HepG2 (cell line): Measurements from ENCODE around the gene ADAMTS12. TPM values are rescaled to one million over a fixed set of nuclear protein-coding genes. Genes with fewer than 3 reads are reported as not detected.

Experiments used
- ATAC-seq: fragments of 200-7000 bp; cut with Tn5 transposase; 3 replicates; pipeline ENCODE4 v1.9.1; 2020; ENCODE audit warnings: mild to moderate bottlenecking, moderate library complexity
- BruUV-seq: library from RNA; stranded (reverse); fragments of 400-500 nt; replicated peaks from 2 replicates; lab custom pipeline; 2021; lab: Mats Ljungman, UMichigan
- CTCF ChIA-PET: fragments of 300-600 bp; formaldehyde crosslinking; extraction: SDS; loops from one replicate; lab custom pipeline; 2021; ENCODE audit warnings: low total read pairs, inconsistent platforms, low intra/inter-chr PET ratio; lab: Yijun Ruan, JAX
- POLR2A ChIA-PET: fragments of 350-600 bp; sonication (Branson Sonifier 250); formaldehyde crosslinking; loops from one replicate; lab custom pipeline; 2020; ENCODE audit warnings: antibody characterized with exemption, inconsistent platforms; lab: Yijun Ruan, JAX
- DNase-seq: peaks from one replicate; pipeline ENCODE4 v3.0.0-alpha.2; 2015; ENCODE audit warnings: low spot score
- FAIRE-seq: peaks from 3 replicates; lab custom pipeline; 2011; peaks lifted over from hg19 to GRCh38; lab: Jason Lieb, UNC
- H2AFZ ChIP-seq: one replicate; pipeline ENCODE4 v1.6.1; 2011; ENCODE audit warnings: low read length, inconsistent platforms
- H3K27ac ChIP-seq: fragments of 300-600 bp; 3 replicates; pipeline ENCODE4 v1.8.0; 2011; ENCODE audit warnings: mixed run types, mild to moderate bottlenecking, mixed read lengths, low read length, inconsistent platforms; ENCODE audit not compliant: insufficient read depth; ENCODE audit errors: extremely low read length
- H3K27me3 ChIP-seq, 2 experiments: fragments of 200-600 bp in 1 of 2; 2 replicates in 1 of 2; 3 replicates in 1 of 2; pipeline versions ENCODE4 v1.6.0 to v1.8.0; 2011; ENCODE audit warnings: low read length in 2 of 2, mild to moderate bottlenecking in 2 of 2, moderate library complexity in 2 of 2, inconsistent platforms in 1 of 2; ENCODE audit not compliant: insufficient read depth in 2 of 2, control insufficient read depth in 1 of 2
- H3K36me3 ChIP-seq, 2 experiments: fragments of 200-600 bp in 1 of 2; replicated peaks in 1 of 2; 2 replicates in 1 of 2; 3 replicates in 1 of 2; pipeline versions ENCODE4 v1.5.1 to v1.8.0; 2011; ENCODE audit warnings: low read length in 2 of 2, inconsistent platforms in 1 of 2; ENCODE audit not compliant: insufficient read depth in 2 of 2, control insufficient read depth in 1 of 2
- H3K4me1 ChIP-seq: 2 replicates; pipeline ENCODE4 v1.5.1; 2012; ENCODE audit warnings: low read length, inconsistent platforms; ENCODE audit not compliant: insufficient read depth
- H3K4me2 ChIP-seq: 2 replicates; pipeline ENCODE4 v1.6.0; 2011; ENCODE audit warnings: low read depth, low read length, inconsistent platforms
- H3K4me3 ChIP-seq, 3 experiments: fragments of 200-600 bp in 1 of 3; sonication (generic), shearing (Covaris generic) in 1 of 3; replicated peaks in 1 of 3; 2 replicates each; pipeline ENCODE4 v1.5.1; 2011 to 2016; ENCODE audit warnings: low read length in 3 of 3, inconsistent platforms in 2 of 3, low read depth in 2 of 3, mild to moderate bottlenecking in 2 of 3, control low read depth in 1 of 3, mixed read lengths in 1 of 3; ENCODE audit not compliant: insufficient read depth in 1 of 3
- H3K79me2 ChIP-seq: one replicate; pipeline ENCODE4 v1.6.1; 2011; ENCODE audit warnings: low read length, inconsistent platforms; ENCODE audit not compliant: insufficient read depth
- H3K9ac ChIP-seq: 2 replicates; pipeline ENCODE4 v1.6.0; 2011; ENCODE audit warnings: mild to moderate bottlenecking, low read depth, low read length, inconsistent platforms; ENCODE audit not compliant: insufficient read depth
- H3K9me3 ChIP-seq: 2 replicates; pipeline ENCODE4 v1.5.1; 2012; ENCODE audit warnings: mild to moderate bottlenecking, low read length
- H4K20me1 ChIP-seq: 2 replicates; pipeline ENCODE4 v1.6.0; 2011; ENCODE audit warnings: inconsistent platforms, mild to moderate bottlenecking, low read length, moderate library complexity; ENCODE audit not compliant: insufficient read depth
- ATAD3A ChIP-seq: sonication (generic); formaldehyde crosslinking; IDR thresholded peaks from 2 replicates; pipeline ENCODE4 v1.4.0; 2020; ENCODE audit warnings: missing genetic modification reagents
- CCDC6 ChIP-seq: sonication (generic); formaldehyde crosslinking; IDR thresholded peaks from 2 replicates; pipeline ENCODE4 v1.8.1; 2022; ENCODE audit warnings: mild to moderate bottlenecking, missing genetic modification reagents, moderate library complexity
- FLYWCH1 ChIP-seq: sonication (generic); formaldehyde crosslinking; IDR thresholded peaks from 2 replicates; pipeline ENCODE4 v1.8.1; 2023; ENCODE audit warnings: mild to moderate bottlenecking, missing genetic modification reagents
- GFI1 ChIP-seq: sonication (generic); formaldehyde crosslinking; IDR thresholded peaks from 2 replicates; pipeline ENCODE4 v1.5.0; 2020; ENCODE audit warnings: missing genetic modification reagents, mild to moderate bottlenecking, borderline replicate concordance
- SCMH1 ChIP-seq: sonication (generic); formaldehyde crosslinking; IDR thresholded peaks from 2 replicates; pipeline ENCODE4 v1.9.0; 2021; ENCODE audit warnings: missing genetic modification reagents, mild to moderate bottlenecking, borderline replicate concordance
- SP140L ChIP-seq: sonication (generic); formaldehyde crosslinking; IDR thresholded peaks from 2 replicates; pipeline ENCODE4 v1.4.0; 2020; ENCODE audit warnings: missing genetic modification reagents, borderline replicate concordance
- XRCC5 ChIP-seq: fragments of 200-400 bp; formaldehyde crosslinking; optimal IDR thresholded peaks from 2 replicates; pipeline ENCODE3; 2017; ENCODE audit warnings: mild to moderate bottlenecking, low read length
- ZBTB38 ChIP-seq: sonication (generic); formaldehyde crosslinking; IDR thresholded peaks from 2 replicates; pipeline ENCODE4 v1.5.1; 2020; ENCODE audit warnings: mild to moderate bottlenecking, missing genetic modification reagents
- ZBTB7A ChIP-seq: sonication (generic); formaldehyde crosslinking; IDR thresholded peaks from 2 replicates; pipeline ENCODE4 v1.8.0; 2022; ENCODE audit warnings: mild to moderate bottlenecking, missing genetic modification reagents
- ZNF124 ChIP-seq: sonication (generic); formaldehyde crosslinking; IDR thresholded peaks from 2 replicates; pipeline ENCODE4 v1.4.0; 2020; ENCODE audit warnings: missing genetic modification reagents
- WGBS: methylation state at CpG from one replicate; pipeline ENCODE4 v1.1.6; 2017; ENCODE audit warnings: low lambda C conversion rate; 5-methylcytosine and 5-hydroxymethylcytosine counted together
- in situ Hi-C: cut with HindIII; loops from 2 replicates; pipeline ENCODE4 v1.10.0; 2017; ENCODE audit warnings: low pct_unique_long_range_greater_than_20kb; ENCODE audit not compliant: extremely low pct_ligation_motif_present
- intact Hi-C: fragments of 100-400 bp; cut with micrococcal nuclease; formaldehyde crosslinking; loops from one replicate; pipeline ENCODE4 v1.10.0; 2022; ENCODE audit not compliant: unreplicated experiment
- polyA plus RNA-seq, 8 experiments: library from polyadenylated mRNA; depleted of rRNA in 3 of 8; stranded (reverse) in 7 of 8; unstranded in 1 of 8; fragments of >200 nt; fragmentation: Illumina TruSeq in 4 of 8; extraction: Trizol in 4 of 8; gene quantifications; 2 replicates each; pipeline versions ENCODE4 v1.2.1 to v1.2.3, GENCODE V29; 2011 to 2016; ENCODE audit warnings: low read depth in 4 of 8, missing spikeins in 1 of 8, mixed read lengths in 1 of 8; ENCODE audit not compliant: insufficient read depth in 1 of 8
- total RNA-seq, 5 experiments: library from RNA; depleted of rRNA; stranded (reverse); fragments of >200 nt; fragmentation: Illumina TruSeq; extraction: Trizol; gene quantifications; 2 replicates each; pipeline ENCODE4 v1.2.3, GENCODE V29; 2016; ENCODE audit warnings: low read depth in 1 of 5
- TF ChIP-seq, protein P1 (sequence below): sonication (generic); formaldehyde crosslinking; IDR thresholded peaks from 2 replicates; pipeline ENCODE4 v1.4.0; 2020; ENCODE audit warnings: missing genetic modification reagents
- TF ChIP-seq, protein P2 (sequence below): sonication (generic); formaldehyde crosslinking; IDR thresholded peaks from 2 replicates; pipeline ENCODE4 v1.4.0; 2020; ENCODE audit warnings: missing genetic modification reagents, mild to moderate bottlenecking, borderline replicate concordance
- TF ChIP-seq, protein P3 (sequence below): sonication (generic); formaldehyde crosslinking; IDR thresholded peaks from 2 replicates; pipeline ENCODE4 v1.8.1; 2023; ENCODE audit warnings: missing genetic modification reagents, mild to moderate bottlenecking, borderline replicate concordance
- TF ChIP-seq, protein P4 (sequence below): sonication (generic); formaldehyde crosslinking; IDR thresholded peaks from 2 replicates; pipeline ENCODE4 v1.4.0; 2020; ENCODE audit warnings: mild to moderate bottlenecking, low read depth, missing genetic modification reagents

ADAMTS12 gene
- total and polyA plus RNA-seq, 2 of the 13 experiments (the other 11 are each of a cell fraction or from before 2014, with no cell fraction given): 0.03 TPM; not detected in 1

DNA sequence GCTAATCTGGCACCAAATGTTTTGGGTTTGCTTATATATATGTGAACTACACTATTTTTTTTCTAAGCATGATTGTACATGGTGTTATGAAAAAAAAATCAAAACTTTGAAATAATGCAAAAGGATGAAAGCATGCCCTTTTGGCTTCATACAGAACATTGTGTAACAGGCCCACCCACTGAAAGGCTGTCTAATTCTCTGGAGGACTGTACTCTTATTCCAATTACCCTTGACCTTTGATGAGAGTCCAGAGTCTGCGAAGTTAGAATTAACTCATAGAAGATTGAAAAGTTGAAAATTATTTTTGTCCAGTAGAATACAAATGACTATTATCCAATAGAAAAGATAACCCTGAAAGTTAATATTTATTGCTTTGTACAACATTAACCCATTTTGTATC lies 117.4 kb downstream of the ADAMTS12 start (continued):
- TF ChIP-seq, protein P1, sequence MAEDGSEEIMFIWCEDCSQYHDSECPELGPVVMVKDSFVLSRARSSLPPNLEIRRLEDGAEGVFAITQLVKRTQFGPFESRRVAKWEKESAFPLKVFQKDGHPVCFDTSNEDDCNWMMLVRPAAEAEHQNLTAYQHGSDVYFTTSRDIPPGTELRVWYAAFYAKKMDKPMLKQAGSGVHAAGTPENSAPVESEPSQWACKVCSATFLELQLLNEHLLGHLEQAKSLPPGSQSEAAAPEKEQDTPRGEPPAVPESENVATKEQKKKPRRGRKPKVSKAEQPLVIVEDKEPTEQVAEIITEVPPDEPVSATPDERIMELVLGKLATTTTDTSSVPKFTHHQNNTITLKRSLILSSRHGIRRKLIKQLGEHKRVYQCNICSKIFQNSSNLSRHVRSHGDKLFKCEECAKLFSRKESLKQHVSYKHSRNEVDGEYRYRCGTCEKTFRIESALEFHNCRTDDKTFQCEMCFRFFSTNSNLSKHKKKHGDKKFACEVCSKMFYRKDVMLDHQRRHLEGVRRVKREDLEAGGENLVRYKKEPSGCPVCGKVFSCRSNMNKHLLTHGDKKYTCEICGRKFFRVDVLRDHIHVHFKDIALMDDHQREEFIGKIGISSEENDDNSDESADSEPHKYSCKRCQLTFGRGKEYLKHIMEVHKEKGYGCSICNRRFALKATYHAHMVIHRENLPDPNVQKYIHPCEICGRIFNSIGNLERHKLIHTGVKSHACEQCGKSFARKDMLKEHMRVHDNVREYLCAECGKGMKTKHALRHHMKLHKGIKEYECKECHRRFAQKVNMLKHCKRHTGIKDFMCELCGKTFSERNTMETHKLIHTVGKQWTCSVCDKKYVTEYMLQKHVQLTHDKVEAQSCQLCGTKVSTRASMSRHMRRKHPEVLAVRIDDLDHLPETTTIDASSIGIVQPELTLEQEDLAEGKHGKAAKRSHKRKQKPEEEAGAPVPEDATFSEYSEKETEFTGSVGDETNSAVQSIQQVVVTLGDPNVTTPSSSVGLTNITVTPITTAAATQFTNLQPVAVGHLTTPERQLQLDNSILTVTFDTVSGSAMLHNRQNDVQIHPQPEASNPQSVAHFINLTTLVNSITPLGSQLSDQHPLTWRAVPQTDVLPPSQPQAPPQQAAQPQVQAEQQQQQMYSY (CRISPR knock-in tag): no peak
- no peak for TF ChIP-seq GFI1 (CRISPR knock-in tag)

DNA sequence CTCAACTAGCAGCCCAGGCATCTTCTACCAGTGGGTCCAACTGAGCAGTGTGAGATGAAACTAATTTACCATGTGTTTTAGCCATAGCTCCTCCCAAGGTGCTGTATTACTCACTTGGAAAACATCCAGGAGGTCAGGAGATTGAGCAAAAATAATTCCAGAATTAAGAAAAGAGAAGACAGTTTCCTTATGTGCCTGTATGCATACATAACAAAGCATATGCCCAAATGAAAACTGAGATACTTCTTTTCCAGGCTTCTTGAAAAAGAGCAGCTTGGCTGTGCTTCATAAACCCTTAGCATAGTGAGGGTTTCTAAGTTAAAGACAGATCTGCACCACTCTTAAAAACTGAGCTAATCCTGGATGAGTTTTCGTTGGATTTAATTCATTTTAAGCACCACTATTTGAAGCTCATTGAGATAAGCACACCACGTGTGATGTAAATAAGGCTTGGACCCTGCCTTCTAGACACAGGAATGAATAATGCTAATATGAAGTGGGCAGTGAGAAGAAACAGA lies 119.4 kb downstream of the ADAMTS12 start:
- intact Hi-C loops: no loop called here
- Histone ChIP-seq H3K4me1 (no peaks in the 10 kb centered on the region), H3K4me2 (no peak overlapping the region), H3K9me3 (no peaks in the 10 kb centered on the region), H3K79me2 (no peaks in the 10 kb centered on the region), H3K27me3 (no peaks in the 10 kb centered on the region), H3K27ac (no peak overlapping the region), H2AFZ (no peak overlapping the region), H3K36me3 (no peaks in the 10 kb centered on the region), H4K20me1 (no peaks in the 10 kb centered on the region), H3K4me3 (no peak overlapping the region), H3K9ac (no peak overlapping the region)
- ATAC-seq (no peak), DNase-seq (no peak), FAIRE-seq (no peak)
- ChIA-PET POLR2A (no interaction called here), CTCF (no interaction called here)
- no TSS peak for BruUV-seq
- WGBS: 0% methylated on average over 2 of the region's 2 CpGs
- in situ Hi-C loops: no loop called here
- TF ChIP-seq, protein P2, sequence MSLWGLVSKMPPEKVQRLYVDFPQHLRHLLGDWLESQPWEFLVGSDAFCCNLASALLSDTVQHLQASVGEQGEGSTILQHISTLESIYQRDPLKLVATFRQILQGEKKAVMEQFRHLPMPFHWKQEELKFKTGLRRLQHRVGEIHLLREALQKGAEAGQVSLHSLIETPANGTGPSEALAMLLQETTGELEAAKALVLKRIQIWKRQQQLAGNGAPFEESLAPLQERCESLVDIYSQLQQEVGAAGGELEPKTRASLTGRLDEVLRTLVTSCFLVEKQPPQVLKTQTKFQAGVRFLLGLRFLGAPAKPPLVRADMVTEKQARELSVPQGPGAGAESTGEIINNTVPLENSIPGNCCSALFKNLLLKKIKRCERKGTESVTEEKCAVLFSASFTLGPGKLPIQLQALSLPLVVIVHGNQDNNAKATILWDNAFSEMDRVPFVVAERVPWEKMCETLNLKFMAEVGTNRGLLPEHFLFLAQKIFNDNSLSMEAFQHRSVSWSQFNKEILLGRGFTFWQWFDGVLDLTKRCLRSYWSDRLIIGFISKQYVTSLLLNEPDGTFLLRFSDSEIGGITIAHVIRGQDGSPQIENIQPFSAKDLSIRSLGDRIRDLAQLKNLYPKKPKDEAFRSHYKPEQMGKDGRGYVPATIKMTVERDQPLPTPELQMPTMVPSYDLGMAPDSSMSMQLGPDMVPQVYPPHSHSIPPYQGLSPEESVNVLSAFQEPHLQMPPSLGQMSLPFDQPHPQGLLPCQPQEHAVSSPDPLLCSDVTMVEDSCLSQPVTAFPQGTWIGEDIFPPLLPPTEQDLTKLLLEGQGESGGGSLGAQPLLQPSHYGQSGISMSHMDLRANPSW (CRISPR knock-in tag): no peak
- TF ChIP-seq ZNF124 (CRISPR knock-in tag) (no peak), ZBTB38 (CRISPR knock-in tag) (no peak), SCMH1 (CRISPR knock-in tag) (no peak), ATAD3A (no peak), XRCC5 (no peak), SP140L (CRISPR knock-in tag) (no peak), CCDC6 (CRISPR knock-in tag) (no peak), ZBTB7A (CRISPR knock-in tag) (no peak), FLYWCH1 (CRISPR knock-in tag) (no peak)
- TF ChIP-seq, protein P3, sequence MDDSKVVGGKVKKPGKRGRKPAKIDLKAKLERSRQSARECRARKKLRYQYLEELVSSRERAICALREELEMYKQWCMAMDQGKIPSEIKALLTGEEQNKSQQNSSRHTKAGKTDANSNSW (CRISPR knock-in tag): no peak
- TF ChIP-seq, protein P4, sequence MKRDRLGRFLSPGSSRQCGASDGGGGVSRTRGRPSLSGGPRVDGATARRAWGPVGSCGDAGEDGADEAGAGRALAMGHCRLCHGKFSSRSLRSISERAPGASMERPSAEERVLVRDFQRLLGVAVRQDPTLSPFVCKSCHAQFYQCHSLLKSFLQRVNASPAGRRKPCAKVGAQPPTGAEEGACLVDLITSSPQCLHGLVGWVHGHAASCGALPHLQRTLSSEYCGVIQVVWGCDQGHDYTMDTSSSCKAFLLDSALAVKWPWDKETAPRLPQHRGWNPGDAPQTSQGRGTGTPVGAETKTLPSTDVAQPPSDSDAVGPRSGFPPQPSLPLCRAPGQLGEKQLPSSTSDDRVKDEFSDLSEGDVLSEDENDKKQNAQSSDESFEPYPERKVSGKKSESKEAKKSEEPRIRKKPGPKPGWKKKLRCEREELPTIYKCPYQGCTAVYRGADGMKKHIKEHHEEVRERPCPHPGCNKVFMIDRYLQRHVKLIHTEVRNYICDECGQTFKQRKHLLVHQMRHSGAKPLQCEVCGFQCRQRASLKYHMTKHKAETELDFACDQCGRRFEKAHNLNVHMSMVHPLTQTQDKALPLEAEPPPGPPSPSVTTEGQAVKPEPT (CRISPR knock-in tag): no peak
